Activated CD4-positive, alpha-beta T cell treated with anti-CD3 and anti-CD28 coated beads for 4 hours (primary cell): ENCODE measurements around the gene HIPK3.

ENCODE experiments used
- DNase-seq, 2 donors: peaks; one replicate each; pipeline ENCODE4 v3.0.0-alpha.2; 2020

Gene HIPK3

GRCh38 chr11:33307984-33308383, 50.8 kb downstream of the HIPK3 start:
- DNase-seq: no peak

DNA sequence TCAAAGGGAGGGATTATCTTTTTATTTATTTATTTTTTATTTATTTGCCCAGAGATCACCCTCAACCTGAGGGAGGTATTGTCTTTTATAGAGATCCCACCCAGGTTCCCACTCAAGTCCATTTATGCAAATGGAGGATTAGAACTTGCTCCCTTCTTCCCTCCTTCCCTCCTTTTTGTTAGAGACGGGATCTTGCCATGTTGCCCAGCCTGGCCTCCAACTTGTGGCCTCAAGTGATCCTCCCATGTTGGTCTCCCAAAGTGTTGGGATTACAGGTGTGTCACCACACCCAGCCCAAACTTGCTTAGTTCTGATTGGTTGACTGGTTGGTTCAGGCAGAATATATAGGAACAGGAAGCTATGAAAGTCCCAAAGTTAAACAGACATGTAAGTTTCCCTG, 51.9 kb downstream of the HIPK3 start:
- DNase-seq: no peak

- DNase-seq: no peak
Observed at GRCh38 chr11:33310720-33311500, 53.7 kb downstream of the HIPK3 start.

DNA sequence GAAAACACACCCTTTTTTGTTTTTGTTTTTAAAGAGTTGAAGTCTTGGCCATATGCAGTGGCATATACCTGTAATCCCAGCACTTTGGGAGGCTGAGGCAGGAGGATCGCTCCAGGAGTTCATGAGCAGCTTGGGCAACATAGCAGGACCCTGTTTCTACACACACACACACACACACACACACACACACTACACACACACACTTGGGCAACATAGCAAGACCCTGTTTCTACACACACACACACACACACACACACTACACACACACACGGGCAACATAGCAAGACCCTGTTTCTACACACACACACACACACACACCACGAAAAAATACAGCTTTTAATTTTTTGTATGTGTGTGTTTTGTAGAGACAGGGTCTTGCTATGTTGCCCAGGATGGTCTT, 54.5 kb downstream of the HIPK3 start:
- no peak for DNase-seq

DNA sequence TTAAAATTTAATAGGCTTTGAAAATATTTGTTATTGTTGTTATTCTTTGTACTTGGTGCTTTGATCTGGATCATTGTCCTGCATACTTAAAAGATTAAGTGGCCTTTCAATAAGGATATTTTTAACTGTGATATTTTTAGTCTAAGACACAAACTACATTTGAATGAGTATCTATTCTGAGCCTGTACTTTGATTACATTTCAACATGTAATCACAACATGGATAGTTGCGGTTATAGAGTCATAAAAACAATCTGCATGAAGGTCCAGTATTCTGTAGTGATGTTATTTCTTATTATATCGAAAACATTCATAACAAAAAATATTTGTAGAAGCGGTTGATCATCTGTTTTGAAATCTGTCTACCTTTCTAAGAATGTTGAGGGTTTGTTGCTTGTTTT, 58.6 kb downstream of the HIPK3 start:
- no peak for DNase-seq

DNA sequence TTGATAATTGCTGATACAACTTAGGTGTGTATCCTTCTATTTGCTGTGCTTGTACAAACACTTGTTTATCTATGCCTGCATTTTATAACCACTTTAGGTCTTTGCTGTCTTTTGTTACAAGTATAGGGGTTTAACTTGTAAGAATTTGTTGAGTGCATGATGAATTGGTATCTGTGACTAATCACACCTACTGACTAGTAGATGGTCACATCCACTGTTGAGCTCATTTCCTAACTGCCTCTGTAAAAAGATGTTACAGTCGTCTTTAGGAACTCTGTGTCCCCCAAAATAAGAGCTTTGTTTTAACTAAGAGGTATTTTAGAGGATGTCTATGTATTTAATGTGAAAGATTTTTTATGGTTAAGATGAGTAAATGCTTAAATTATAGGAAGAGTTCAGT, 60.5 kb downstream of the HIPK3 start:
- DNase-seq: no peak

DNA sequence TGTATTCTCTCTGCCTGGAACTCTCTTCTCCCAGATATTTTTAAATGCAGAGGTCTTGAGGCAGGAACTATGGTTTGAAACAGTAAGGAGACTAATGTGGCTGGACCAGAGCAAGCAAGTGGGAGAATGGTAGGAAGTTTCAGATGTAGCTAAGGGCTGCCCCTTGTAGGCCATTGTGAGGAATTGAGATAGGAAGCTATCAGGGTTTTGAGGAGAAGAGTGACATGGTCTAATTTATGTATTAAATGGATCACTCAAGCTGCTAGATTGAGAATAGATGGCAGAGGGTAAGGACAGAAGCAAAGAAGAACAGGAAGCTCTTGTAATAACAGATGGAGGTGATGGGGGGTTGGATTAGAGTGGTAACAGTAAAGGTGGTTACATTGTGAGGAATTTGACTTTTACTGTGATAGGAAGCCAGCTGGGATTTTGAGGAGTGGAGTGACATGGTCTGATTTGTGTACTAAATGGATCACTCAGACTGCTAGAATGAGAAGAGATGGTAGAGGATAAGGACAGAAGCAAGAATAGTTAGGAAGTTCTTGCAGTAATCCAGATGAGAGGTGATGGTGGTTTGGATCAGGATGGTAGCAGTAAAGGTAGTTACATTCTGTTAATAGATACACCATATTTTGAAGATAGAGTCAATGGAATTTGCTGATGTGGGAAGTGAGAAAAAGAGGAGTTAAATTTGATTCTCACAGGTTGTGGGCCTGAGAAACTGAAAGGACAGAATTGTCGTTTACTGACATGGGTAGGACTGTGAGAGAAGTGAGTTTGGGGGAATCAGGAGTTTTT, 63.0 kb downstream of the HIPK3 start:
- DNase-seq: no peak

DNA sequence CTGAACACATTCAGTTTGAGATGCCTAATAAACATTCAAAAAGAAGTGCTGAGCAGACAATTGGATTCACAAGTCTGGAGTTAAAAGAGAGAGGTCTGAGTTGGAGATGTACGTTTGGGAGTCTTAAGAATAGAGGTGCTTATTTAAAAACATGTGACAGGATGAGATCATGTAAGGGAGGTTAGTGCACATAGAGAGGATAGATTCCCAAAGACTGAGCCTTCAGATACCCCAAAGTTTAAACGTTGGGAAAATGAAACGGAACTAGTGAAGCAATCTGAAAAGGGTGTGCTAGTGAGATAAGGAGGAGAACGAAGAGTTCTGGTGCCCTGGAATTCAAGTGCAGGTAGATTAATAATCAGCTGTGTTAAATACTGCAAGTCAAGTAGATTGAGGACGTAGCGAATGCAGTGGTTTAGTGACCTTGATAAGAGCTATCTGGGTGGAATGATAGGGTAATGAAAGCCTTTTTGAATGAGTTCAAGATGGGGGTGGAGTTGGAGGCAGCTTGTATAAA, 63.7 kb downstream of the HIPK3 start:
- no peak for DNase-seq

DNA sequence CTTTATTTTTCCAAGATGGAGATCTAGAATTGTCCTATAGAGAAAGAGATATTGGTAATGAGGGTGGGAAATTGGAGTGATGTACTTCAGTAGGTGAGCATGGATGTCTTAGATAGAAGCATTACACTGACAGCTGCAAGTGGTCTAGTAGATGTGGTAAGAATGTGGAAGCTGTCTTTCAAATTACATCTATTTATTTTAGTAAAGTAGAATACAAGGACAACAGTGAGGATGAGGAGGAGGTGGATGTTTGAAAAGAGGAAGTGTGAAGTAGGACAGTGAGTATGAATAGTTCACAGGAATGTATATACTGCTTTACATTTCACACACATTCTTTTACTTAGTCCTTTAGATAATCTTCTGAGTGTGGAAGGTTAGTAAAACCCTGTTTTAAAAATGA, 64.2 kb downstream of the HIPK3 start:
- DNase-seq: no peak

- no peak for DNase-seq
Observed at GRCh38 chr11:33323421-33323820, 66.2 kb downstream of the HIPK3 start.

GRCh38 chr11:33324302-33324985, 67.3 kb downstream of the HIPK3 start:
- DNase-seq: no peak

DNA sequence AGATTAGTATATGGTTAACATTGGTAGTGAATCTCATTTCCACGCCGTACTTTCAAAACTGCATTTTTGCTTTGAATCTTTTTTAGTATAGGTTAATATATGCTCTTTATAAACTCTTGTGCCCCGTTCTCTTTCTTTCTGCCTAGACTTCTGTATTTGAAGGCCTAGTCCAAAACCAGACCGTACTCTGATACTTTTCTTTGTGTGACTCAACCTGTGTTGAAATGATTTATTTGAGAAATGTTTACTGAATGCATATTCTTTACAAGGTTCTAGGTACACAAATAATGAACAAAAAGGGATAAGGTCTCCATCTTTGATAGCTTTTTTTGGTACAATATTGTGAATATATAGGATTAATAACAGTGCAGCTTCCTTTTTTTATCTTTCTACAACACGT, 68.3 kb downstream of the HIPK3 start:
- no peak for DNase-seq

- peak; percentile 21 to 46 for DNase-seq
Observed at GRCh38 chr11:33329705-33330329, 72.6 kb downstream of the HIPK3 start.

DNA sequence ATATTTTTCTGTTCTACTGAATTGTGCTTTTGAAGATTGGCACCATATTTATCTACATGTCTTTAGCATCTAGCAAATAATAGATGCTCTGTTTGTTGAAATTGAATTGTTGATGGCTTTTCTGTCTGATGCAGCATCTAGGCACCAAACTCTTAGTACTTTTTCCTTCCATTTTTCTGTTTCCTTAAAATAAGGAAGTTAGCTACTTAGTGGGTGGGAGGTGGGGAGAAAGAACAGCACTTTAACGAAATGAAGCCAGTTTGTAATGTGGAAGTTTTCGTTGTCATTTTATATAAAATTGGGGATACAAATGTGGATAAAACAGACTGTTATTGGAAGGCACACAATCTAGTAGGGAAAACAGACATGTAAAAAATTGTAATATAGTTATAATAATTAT, 76.6 kb downstream of the HIPK3 start:
- DNase-seq: no peak

DNA sequence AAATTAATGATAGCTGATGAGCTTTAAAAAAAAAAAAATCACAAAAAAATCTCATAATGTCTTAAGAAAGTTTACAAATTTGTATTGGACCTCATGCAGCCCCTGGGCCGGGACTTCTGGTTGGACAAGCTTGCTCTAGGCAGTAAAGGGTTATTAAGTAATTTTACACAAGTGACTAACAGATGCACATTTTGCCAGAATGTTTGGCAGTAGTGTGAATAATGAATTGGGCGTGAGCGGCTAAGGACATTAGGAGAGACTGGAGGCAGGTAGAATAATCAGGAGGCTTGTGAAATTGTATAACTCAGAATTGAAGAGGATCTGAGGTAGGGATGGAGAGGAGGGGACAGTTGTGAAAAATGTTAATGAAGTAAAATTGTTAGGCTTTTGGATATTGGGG, 77.4 kb downstream of the HIPK3 start:
- no peak for DNase-seq

- no peak for DNase-seq
Observed at GRCh38 chr11:33339247-33339646, 82.1 kb downstream of the HIPK3 start.

DNA sequence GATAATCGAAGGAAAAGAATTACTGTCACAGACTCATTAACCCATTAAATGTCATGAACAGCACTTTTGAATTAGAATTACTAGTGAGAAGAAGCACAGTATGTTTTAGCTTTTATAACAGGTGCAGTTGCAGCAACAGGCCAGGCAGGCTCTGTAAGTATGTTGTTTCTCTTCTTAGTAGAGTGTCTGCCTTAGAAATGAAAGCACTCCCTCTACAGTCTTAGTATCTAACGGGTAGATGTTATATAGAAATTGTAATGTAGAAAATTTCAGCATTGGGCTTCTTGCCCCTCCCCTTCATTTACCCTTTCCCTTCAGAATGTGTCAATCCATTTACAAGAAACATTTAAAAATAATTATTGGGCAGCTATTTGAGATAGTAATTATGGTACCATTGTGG, 87.4 kb downstream of the HIPK3 start:
- DNase-seq: no peak

DNA sequence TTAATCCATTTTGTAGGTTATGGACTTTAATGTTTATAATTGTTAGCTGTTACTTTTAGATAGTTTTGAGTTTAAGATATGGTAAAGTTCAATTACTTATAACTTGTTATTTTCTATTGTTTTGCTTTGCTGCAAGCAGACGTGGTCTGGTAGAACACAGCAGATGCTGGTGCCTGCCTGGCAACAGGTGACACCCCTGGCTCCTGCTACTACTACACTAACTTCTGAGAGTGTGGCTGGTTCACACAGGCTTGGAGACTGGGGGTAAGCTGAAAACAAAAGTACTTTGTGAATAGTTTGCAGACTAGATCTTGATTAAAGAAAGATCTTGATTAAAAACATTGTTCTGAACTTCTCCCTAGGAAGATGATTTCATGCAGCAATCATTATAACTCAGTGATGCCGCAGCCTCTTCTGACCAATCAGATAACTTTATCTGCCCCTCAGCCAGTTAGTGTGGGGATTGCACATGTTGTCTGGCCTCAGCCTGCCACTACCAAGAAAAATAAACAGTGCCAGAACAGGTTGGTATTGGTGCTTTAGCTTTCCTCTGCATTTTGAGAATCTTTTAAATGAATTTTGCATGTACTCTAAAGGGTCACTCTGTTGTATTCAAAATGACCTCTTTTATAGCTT, 90.4 kb downstream of the HIPK3 start:
- no peak for DNase-seq

- no peak for DNase-seq
Observed at GRCh38 chr11:33350287-33350686, 93.1 kb downstream of the HIPK3 start.

DNA sequence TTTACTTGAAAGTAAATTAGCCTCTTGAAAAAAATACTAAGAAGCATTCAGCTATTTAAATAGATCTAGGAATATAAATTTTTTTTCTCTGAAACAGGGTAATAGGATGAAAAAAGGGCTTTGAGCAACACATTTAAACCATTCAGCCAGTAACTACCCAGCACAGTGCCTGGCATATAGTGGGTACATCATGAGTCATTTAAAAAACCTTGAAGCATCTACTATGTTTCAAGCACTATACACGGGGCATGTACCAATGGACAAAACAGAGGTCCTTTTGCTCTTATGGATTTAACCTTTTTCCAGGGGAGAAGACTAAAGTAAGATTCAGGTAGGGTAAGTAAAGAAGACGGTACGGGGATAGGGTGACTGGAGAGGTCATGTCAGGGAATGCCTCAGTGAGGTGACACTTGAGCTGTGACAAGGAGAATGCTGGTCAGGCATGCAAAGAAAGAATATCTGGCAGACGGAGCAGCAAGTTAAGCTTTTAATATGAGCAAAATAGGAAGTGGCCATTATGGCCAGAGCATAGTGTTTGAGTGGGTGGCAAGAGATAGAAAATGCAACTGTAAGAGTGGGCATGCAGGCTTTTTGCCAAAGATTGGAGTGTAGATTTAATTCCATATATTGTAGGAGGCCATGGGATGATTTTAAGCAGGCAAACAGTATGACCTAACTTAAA, 101.1 kb downstream of the HIPK3 start:
- DNase-seq: no peak

DNA sequence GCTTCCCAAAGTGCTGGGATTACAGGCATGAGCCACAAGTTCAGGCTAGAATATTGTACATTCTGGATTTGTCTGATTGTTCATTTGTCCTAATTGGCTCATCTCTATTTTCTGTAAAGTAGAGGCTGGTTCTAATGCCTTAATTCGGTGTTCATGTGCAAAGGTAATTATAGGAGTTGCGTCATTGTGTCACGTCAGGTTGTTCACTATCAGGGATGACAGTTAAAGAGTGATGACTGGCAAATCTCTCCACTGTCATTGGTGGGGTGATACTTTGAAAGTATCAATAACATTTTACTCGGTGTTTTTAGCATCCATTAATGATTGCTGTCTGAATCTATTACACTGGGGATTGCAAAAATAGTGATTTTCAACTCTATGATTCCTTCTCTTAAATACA, 103.5 kb downstream of the HIPK3 start:
- no peak for DNase-seq
